Fibroblast of mammary gland (primary cell): ENCODE data around the gene BRD7.

Source experiments
- DNase-seq: peaks from one replicate; pipeline ENCODE4 v3.0.0-alpha.2; 2010; ENCODE audit warnings: low read depth
- H3K4me3 ChIP-seq: 2 replicates; pipeline ENCODE4 v1.5.1; 2011; ENCODE audit warnings: low read depth, mild to moderate bottlenecking, low read length, moderate library complexity; ENCODE audit not compliant: control insufficient read depth
- TF ChIP-seq, protein P1 (sequence below): conservative IDR thresholded peaks from 2 replicates; pipeline ENCODE4 v1.5.1; 2011; ENCODE audit warnings: low read depth, low read length, inconsistent platforms; ENCODE audit not compliant: control insufficient read depth, insufficient read depth

BRD7 gene

GRCh38 chr16:50267651-50268050 lies 101.1 kb downstream of the BRD7 start:
- H3K4me3 ChIP-seq, result no peak overlapping the region
- TF ChIP-seq, protein P1, sequence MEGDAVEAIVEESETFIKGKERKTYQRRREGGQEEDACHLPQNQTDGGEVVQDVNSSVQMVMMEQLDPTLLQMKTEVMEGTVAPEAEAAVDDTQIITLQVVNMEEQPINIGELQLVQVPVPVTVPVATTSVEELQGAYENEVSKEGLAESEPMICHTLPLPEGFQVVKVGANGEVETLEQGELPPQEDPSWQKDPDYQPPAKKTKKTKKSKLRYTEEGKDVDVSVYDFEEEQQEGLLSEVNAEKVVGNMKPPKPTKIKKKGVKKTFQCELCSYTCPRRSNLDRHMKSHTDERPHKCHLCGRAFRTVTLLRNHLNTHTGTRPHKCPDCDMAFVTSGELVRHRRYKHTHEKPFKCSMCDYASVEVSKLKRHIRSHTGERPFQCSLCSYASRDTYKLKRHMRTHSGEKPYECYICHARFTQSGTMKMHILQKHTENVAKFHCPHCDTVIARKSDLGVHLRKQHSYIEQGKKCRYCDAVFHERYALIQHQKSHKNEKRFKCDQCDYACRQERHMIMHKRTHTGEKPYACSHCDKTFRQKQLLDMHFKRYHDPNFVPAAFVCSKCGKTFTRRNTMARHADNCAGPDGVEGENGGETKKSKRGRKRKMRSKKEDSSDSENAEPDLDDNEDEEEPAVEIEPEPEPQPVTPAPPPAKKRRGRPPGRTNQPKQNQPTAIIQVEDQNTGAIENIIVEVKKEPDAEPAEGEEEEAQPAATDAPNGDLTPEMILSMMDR, result no peak
- no peak for DNase-seq

DNA sequence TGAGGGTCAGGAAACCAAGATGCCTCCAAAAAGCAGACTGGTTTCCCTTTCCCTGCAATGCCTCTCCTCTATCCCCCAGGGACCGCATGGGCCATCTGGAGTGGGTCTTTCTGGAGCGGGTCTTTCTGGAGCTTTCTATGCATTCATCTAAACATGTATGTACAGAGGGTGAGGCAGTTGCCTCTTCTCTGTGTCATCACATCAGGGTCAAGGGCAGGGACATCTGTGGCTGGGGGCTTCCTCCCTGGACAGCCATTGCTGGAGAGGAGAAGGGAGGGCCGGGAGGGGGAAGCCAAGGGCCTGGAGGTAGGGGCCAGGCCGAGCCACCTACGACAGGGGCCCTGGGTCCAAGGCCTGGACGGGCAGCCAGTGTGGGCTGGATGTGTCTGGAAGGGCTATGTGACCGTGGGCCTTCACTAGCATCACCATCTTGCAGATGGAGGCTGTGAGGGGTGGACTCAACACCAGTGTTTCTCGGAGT lies 101.6 kb downstream of the BRD7 start:
- H3K4me3 ChIP-seq, result peak overlapping the region; percentile 60
- no peak for DNase-seq
- TF ChIP-seq, protein P1, result no peak

- H3K4me3 ChIP-seq, result peak within 1 kb of the TSS; percentile 60
- TF ChIP-seq, protein P1, result no peak
- peak; percentile 76 for DNase-seq
Measured at GRCh38 chr16:50266337-50267091, 102.3 kb downstream of the BRD7 start, which contains the start of gene ADCY7. TSS of gene ADCY7 (plus strand) at chr16:50266551. CDS start at chr16:50288180, 21,629 bp downstream.
